DOHH2 (cell line): Measurements from ENCODE around the gene KERA.

Source experiments
- CTCF ChIP-seq: fragments of 200-600 bp; sonication (generic); IDR thresholded peaks from one replicate; pipeline ENCODE4 v1.5.1; 2014; ENCODE audit warnings: antibody characterized with exemption, mild to moderate bottlenecking, low read depth, low read length; ENCODE audit not compliant: poor library complexity, severe bottlenecking
- EZH2phosphoT487 ChIP-seq: fragments of 200-600 bp; sonication (generic); IDR thresholded peaks from 2 replicates; pipeline ENCODE4 v1.6.1; 2017; ENCODE audit warnings: borderline replicate concordance, mild to moderate bottlenecking, antibody characterized with exemption, low read length, moderate library complexity, mixed read lengths

DNA sequence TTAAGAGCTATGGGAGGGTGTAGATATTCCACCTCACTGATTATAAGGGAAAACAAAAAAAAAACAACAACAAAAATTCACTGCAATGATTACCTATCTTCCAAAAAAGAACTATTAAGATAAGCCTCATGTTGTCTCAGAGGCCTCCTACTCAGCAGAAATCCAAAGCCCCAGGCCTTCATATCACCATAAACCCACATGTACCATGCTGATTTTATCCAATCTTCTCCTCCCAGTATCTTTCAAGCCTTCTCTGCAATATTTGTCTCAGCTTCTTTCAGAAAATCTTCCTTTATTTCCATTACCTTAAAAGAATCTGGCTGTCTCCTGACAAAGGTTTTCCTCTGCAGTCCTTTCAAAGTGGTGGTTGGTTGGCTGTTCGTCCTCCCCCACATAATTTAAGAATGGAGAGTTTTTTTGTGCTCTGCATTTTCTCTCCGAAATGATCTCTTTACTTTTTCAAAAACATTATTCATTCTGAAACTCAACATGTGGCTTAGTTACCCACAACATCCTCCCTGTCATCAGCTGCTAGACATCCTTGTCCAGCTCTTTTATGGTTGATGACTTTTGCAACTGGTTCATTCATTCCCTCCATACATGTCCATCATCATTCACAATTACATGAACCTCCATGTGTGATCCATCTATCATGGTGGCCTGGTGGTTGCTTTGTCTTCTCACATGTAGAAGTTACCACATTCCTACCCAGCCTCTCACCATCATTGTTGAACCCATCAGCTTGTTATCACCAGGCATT lies 50.1 kb downstream of the KERA start:
- TF ChIP-seq CTCF (no peak), EZH2phosphoT487 (no peak)
